GM21423 (cell line): ENCODE data around the gene ENPP7.

ENCODE experiments used
- ATAC-seq: cut with Tn5 transposase; IDR thresholded peaks from one replicate; pipeline ENCODE4 v1.9.1; 2021; ENCODE audit warnings: mild to moderate bottlenecking, moderate library complexity; ENCODE audit not compliant: unreplicated experiment

Gene ENPP7

DNA sequence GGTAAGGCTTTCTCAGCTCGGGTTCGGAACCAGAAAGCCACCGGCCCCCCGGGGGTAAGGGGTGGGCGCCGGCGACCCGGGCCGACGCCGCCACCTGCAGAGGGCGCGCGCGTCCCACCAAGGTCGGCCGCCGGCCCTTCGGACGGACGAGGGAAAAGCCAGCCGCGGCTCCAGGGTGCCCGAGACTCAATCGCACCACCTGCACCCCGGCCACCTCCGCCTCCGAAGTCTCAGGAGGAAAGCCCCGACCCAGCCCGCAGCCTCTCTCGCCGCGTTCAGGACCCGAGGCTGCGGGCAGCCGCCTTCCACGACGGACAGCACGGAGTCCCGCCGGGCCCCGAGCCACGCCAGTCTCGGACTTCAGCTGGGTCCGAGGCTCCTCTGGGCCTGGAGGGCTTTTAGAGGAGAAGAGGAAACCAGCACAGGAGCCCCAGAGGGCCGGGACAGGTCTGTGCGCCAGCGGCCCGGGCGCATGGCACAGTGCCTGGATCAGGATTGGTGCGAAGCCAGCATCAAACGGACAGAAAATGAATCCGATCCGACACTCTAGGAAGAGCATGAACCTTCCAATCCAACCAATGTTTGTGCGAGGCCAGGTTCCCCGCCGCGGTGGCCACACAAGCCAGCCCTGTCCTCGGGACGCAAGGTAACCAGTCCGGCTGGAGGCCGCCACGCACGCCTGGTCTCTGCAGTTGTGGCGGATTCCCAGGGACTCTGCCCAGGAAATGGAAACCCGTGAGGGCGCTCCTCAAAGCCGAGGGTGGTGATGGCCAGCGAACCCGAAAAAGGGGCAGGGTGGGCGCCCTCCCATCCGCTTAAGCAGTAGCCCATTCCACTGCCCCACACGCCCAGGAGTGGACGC, 59.4 kb downstream of the ENPP7 start:
- ATAC-seq: no peak

DNA sequence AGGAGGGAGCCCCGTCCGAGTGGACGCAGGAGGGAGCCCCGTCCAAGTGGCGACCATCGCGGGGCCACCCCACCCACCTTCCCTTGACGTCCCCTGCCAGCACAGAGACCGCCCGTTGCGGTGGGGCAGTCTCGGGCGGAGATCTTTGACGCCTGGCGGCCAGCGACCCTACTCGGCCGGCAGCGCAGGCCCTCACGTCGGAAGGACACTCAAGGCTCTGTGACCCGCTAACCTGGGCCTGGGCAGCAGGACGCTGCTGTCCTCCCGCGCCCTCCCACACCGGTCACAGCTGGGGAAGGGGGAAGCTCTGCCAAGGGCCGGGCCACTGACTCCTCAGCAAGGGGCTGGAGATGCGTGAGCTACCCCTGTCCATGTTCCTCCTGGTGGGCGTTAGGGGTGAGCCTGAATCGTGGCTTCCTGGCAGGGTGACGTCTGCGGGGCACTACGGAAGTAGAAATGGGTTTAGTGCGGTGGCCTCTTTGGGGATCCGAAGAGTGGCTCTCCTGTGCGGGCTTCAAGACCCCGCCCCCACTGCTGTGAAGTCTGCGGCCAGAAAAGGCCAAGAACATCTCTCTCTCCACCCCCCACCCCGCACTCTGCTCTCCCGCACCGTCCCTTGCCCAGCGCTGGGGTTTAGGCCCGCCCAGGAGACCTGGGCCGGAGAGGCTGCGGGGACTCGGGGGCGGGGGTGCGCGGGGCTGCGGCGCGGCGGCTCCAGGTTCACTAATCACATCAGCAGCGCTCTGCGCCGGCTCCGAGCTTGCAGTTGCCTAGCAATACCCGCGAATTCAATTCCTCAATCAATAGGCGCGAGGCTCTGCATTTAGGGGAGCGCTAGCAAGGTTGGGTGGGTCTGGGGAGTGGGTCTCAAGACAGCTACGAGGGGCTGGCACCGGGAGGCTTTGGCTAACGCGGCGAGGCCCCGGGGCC, 60.3 kb downstream of the ENPP7 start:
- no peak for ATAC-seq

DNA sequence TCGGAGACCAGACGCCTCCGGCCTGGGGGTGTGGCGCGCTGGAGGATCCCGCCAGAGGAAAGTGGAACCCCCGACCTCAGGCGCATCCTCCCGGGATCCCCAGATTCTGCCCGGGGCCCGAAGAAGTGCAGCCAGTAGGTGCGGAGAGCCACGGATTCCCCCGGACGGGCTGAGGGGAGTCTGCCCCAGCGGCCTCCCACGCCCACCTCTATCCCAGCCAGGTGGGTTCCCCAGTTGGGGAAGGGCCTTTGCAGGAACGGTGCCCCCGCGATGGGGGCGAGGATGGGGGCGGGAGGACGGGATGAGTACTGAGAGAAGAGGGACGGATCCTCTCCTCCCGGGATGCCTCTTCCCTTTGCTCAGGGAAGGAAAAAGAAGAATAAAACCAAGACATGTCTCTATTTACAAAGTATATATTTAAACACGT, 61.0 kb downstream of the ENPP7 start:
- ATAC-seq: no peak
